KOPT-K1 (cell line): ENCODE measurements around the gene CRAMP1.
"Not testable (repeated sequence)": the region's sequence is repeated elsewhere in the genome, so short reads cannot be mapped to it uniquely, and the experiment has no call there.

Experiments used
- H3K27ac ChIP-seq: fragments of 200-600 bp; sonication (generic); 2 replicates; pipeline ENCODE4 v1.5.1; 2016; ENCODE audit warnings: antibody characterized with exemption, mild to moderate bottlenecking, low read depth, low read length; ENCODE audit not compliant: poor library complexity, severe bottlenecking
- H3K36me3 ChIP-seq: fragments of 200-600 bp; sonication (generic); 2 replicates; pipeline ENCODE4 v1.5.1; 2017; ENCODE audit warnings: antibody characterized with exemption, mild to moderate bottlenecking, low read length, moderate library complexity; ENCODE audit not compliant: insufficient read depth
- H3K9me3 ChIP-seq: fragments of 200-600 bp; sonication (generic); 2 replicates; pipeline ENCODE4 v1.5.1; 2017; ENCODE audit warnings: antibody characterized with exemption, low read length, mild to moderate bottlenecking; ENCODE audit not compliant: insufficient read depth, poor library complexity, severe bottlenecking

The CRAMP1 gene

DNA sequence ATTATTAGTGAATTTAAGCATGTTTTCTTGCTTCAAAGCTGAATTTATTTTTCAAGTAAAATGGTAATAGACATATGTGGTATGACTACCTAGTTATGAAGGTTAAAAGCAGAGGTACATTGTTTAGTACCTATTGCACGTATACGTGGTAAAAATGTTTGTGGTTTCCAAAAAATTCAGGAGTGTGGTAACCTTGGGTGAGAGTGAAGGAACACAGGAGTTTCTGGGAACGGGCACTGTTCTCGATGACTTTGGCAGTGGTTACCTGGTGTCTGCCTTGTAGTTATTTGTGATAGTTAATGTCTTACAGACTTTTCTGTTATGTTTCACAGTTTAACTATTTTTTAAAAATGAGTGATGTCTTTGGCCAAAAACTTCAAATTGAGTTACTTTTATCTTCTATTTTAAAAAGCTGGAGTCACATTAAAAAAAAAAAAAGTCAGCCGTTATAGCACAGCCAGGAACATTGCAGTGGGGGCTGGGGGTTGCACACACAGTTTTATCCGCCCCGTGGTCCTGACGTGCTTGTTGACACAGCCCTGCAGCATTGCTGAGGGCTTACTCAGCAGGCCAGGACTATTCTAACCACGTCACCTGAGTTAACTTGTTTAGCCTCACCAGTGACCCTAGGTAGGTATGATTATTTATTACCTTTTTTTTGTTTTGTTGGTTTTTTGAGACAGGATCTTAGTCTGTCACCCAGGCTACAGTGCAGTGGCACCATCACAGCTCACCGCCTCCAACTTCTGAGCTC lies 76.8 kb downstream of the CRAMP1 start:
- H3K9me3 ChIP-seq: no peaks in the 10 kb centered on the region
- peaks cover 98% of the 10 kb centered on the region for H3K36me3 ChIP-seq
- H3K27ac ChIP-seq: no peak overlapping the region

DNA sequence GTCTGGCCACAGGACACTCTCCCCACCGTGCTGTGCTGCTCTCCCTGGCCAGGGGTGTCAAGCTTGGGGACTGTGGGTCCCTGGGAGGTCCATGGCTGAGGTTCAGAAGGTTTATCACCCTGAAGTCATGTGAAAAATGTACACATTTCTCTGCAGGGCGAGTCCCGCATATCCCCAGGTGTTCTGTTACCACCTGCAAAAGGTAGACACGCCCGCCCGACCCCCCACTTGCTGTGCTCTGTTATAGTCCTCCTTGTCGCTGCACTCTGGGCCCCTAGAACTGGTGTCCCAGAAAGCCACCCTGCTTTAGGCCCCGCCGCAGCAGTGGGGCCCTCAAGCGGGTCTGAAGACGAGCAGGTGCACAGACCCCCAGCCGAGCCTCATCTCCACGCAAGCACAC lies 77.7 kb downstream of the CRAMP1 start:
- Histone ChIP-seq H3K27ac (no peak overlapping the region), H3K9me3 (no peaks in the 10 kb centered on the region), H3K36me3 (peaks cover 98% of the 10 kb centered on the region)

DNA sequence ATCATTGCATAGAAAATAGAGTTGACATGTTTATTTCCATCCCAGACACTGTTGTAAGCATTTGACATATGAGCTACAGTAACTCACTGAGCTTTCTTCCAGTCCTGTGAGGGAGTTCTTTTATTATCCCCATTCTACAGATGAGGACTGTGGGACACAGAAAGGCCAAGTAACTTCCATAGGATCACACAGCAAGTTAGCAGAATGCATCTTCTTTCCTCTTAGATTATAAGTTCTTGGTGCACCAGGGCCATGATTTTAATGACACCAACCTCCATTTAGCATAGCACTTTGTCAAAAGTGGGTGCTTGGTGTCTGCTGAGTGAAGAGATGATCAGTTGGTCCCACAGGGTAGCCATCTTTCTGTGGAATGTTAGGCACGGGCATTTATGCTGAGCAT lies 78.7 kb downstream of the CRAMP1 start:
- Histone ChIP-seq H3K9me3 (no peaks in the 10 kb centered on the region), H3K27ac (no peak overlapping the region), H3K36me3 (peaks cover 98% of the 10 kb centered on the region)

DNA sequence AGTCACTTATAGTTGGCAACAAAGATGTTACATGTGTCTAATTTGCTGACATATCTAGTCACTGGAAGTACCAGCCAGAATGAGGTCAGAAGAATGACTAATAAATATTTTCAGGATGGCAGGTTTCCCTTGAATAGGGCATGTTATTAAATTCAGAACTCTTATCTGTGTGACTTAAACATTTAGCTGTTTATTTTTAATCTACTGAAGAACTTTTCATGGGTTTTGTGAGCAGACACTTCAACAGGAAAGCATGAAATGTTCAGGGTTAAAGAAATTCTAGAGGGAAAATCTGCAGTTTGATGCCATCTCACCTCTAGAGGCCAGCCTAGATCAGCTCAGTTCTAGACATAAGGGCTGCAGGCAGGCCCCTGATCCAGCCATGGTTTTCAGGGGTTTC lies 79.1 kb downstream of the CRAMP1 start:
- H3K9me3 ChIP-seq: no peaks in the 10 kb centered on the region
- H3K27ac ChIP-seq: no peak overlapping the region
- H3K36me3 ChIP-seq: peaks cover 99% of the 10 kb centered on the region

DNA sequence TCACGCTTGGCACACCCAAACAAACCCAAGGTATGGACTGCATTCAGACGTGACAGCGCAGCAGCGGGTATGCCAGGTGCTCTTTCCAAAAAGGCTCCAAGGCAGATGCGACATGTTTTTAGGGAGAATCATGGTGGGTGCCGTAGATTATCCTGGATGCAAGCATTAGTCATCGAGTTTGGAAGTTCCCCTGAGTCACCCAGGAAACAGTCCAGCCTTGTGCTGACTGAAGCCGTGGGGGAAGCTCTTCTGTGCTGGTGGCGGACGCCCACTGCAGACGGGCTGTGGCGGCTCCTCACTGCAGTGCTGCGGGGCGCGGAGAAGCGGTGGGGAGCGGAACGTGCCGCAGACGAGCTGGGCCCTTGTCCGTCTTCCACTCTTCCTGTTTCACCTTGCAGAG lies 79.8 kb downstream of the CRAMP1 start:
- no peaks in the 10 kb centered on the region for H3K9me3 ChIP-seq
- no peak overlapping the region for H3K27ac ChIP-seq
- peaks cover 100% of the 10 kb centered on the region for H3K36me3 ChIP-seq

DNA sequence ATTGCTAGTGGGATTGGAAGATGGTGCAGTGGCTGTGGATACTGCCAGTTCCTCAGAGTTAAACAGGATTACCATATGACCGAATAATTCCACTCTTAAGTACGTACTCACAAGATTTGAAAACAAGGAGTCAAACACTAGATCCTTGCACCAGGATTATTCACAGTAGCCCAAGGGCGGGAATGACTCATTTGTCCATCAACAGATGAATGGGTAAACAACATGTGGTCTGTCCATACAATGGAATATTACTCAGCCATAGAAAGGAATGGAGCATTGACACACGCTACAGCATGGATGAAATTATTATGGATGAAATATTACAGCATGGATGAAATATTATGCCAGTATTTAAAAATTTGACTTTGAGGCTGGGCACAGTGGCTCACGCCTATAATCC lies 84.7 kb downstream of the CRAMP1 start:
- Histone ChIP-seq H3K9me3 (no peaks in the 10 kb centered on the region), H3K27ac (no peak overlapping the region), H3K36me3 (peaks cover 100% of the 10 kb centered on the region)

DNA sequence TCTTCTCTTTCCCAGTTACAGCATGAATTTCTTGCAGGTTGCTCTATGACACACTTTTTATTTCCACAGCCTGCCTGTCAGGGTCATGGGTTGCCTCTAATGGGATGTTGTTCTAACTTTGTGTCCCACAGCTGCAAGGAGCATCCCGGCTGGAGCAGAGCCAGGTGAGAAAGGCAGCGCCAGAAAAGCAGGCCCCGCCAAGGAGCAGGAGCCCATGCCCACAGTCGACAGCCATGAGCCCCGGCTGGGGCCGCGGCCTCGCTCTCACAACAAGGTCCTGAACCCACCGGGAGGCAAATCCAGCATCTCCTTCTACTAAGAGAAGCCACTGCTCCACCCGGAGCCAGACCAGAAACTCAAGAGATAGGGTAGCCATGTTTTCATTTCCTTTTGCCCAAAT lies 86.5 kb downstream of the CRAMP1 start:
- Histone ChIP-seq H3K27ac (no peak overlapping the region), H3K36me3 (peaks cover 99% of the 10 kb centered on the region), H3K9me3 (no peaks in the 10 kb centered on the region)

DNA sequence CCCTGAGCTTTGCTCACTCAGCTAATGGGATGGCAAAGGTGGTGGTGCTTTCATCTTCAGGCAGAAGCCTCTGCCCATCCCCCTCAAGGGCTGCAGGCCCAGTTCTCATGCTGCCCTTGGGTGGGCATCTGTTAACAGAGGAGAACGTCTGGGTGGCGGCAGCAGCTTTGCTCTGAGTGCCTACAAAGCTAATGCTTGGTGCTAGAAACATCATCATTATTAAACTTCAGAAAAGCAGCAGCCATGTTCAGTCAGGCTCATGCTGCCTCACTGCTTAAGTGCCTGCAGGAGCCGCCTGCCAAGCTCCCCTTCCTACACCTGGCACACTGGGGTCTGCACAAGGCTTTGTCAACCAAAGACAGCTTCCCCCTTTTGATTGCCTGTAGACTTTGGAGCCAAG lies 88.1 kb downstream of the CRAMP1 start:
- Histone ChIP-seq H3K36me3 (peaks cover 83% of the 10 kb centered on the region), H3K27ac (no peak overlapping the region), H3K9me3 (no peaks in the 10 kb centered on the region)

DNA sequence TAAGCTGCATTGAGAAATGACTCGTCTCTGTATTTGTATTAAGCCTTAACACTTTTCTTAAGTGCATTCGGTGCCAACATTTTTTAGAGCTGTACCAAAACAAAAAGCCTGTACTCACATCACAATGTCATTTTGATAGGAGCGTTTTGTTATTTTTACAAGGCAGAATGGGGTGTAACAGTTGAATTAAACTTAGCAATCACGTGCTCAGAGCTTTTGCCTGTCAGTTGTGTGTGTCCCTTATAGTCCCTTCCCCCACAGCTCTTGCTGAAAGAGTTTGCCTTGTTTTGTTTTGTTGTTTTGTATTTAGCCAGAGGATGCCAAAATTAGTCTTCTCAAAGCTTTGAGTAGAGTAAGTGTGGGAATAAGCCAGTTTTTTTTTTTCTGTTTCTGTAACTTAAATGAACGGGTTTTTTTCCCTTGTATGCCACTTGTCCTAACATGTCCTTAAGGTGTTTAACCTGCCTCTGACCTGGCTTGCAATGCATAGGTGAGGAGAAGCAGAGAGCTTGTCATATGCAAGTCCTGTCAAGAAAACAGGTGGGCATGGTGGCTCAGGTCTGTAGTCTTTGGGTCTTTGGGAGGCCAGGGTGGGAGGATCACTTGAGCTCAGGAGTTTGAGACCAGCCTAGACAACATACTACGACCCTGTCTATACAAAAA lies 89.2 kb downstream of the CRAMP1 start:
- H3K27ac ChIP-seq: no peak overlapping the region
- no peaks in the 10 kb centered on the region for H3K9me3 ChIP-seq
- peaks cover 72% of the 10 kb centered on the region for H3K36me3 ChIP-seq

DNA sequence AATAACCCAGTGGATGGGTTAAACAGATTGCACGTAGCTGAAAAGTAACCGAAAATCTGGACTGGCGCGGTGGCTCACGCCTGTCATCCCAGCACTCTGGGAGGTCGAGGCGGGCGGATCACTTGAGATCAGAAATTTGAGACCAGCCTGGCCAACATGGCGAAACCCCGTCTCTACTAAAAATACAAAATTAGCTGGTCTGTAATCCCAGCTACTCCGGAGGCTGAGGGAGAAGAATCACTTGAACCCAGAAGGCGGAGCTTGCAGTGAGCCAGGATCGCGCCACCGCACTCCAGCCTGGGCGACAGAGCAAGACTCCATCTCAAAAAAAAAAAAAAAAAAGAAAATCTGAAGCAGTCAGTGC lies 93.1 kb downstream of the CRAMP1 start:
- H3K27ac ChIP-seq: peak overlapping the region; percentile 71
- not testable (repeated sequence) for H3K9me3 ChIP-seq
- peaks cover 49% of the 10 kb centered on the region for H3K36me3 ChIP-seq

DNA sequence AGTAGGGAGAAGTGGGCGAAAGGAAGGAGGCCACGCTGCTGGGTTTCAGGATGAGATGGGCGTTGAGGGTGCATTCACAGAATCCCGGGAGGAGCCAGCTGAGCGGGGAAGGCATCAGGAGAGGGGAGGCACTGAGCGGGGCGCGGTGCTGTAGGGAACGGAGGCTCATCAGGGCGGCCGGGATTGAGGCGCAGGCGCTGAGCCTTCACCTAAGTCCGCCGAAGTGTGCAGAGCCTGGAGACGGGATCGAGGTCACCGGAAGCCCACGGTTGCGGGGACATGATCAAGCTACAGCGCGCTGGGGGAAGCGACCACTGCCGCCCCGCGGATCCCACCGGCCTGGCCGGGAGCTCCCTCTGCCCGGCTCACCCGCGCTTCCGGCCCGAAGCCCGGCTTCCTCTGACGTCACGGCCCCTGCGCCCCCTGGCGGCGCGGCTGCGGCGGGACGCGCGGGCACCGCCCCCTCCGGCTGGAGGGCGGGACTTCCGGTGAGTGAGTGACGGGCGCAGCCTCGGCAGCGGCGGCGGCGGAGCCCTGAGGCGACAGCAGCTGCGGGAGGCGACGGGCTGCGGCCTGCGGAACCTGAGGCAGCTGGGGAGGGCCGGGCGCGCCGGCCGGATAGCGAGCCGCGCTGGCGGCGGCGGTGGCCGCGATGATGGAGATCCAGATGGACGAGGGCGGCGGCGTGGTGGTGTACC lies 93.7 kb downstream of the CRAMP1 start, which contains the start of gene MAPK8IP3:
MAPK8IP3 (plus strand) TSS at position 508 of the 698 bp plus-strand sequence; CDS start at position 653, 145 bp downstream.
- no peaks in the 10 kb centered on the region for H3K9me3 ChIP-seq
- peaks cover 43% of the 10 kb centered on the region for H3K36me3 ChIP-seq
- peak within 1 kb of the TSS; percentile 71 for H3K27ac ChIP-seq

DNA sequence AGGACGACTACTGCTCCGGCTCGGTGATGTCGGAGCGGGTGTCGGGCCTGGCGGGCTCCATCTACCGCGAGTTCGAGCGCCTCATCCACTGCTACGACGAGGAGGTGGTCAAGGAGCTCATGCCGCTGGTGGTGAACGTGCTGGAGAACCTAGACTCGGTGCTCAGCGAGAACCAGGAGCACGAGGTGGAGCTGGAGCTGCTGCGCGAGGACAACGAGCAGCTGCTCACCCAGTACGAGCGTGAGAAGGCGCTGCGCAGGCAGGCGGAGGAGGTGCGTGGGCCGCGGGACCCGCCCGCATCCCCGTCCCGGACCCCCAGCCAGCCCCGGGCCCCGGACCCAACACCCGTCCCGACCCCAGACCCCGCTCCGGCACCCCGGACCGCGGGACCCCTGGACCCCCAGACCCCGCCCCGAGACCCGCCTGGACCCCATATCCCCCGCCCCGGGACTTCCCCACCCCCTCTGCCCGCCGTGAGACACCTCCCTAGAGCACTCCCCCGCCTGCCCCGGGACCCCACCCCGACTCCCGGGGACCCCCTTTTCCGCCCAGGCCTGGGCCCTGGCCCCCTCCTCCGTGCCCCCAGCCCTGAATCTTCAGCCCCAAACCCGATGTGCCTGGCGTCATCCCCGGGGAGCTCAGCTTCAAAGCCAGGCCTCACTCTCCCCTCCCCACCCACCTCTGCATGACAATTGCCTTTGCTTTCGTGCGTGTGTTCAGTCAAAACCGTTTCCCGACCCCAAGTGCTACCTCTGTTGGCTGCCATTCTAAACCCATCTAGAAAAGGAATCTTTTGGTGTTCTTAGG lies 94.4 kb downstream of the CRAMP1 start:
- H3K36me3 ChIP-seq: peaks cover 36% of the 10 kb centered on the region
- peak overlapping the region; percentile 71 for H3K27ac ChIP-seq
- H3K9me3 ChIP-seq: no peaks in the 10 kb centered on the region

DNA sequence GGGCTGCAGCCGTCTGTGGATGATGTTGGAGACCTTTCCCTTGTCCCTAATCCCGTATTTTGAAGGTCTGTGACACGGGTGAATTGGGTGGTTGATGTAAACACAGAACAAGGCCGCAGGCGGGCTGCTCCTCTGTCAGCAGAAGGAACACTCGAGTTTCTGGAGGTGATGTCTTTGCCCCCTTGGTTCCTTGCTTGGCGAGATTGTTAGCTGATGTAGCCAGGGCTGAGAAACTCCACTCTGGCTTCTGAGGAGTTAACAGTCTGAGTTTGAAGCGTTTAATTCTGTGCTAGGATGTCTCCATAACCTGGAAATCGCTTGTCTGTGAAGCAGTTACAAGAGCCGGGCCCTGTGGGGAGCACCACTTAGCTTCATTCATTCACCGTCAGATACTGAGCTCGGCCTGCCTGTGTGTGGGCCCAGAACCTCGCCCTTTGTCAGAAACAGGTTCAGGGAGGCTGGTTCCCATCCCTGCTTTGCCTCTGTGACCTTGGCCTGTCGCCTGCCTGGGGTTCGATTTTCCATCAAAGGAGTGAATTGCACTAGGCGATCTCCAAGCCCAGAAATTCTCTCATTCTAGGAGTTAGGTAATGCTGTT lies 95.1 kb downstream of the CRAMP1 start:
- Histone ChIP-seq H3K9me3 (no peaks in the 10 kb centered on the region), H3K36me3 (peaks cover 29% of the 10 kb centered on the region), H3K27ac (peak overlapping the region; percentile 71)

DNA sequence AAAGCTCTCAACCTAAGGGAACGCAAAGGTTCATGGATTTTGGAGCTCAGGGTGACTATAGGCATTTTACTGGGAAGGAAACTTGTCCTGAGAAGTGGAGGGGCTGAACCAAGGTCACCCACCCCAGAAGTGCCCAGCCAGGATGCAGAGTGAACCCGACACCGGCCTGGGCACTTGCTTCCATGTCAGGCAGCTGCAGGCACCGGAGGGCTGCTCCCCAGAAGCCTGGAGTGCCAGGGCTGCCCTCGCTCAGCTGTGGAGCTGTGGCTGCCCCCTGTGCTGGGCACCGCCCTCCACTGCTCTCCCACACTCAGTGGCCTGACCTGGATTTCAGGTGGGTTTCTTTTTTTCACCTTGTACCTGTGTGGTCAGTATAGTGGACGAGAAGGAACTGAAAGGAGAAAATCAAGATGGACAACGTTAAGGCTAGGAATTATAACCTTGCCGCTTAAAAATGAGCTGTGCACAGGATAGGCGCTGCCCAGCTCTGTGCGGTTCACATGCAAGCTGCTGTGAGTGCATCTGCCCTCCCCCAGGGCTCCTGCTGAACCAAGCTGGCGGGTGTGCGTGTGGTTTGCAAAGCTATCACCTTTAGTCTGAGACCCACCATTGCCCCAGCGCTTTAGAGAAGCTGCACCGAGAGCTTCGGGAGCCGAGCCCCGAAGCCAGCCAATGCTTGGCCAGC lies 96.1 kb downstream of the CRAMP1 start:
- Histone ChIP-seq H3K27ac (no peak overlapping the region), H3K9me3 (no peaks in the 10 kb centered on the region), H3K36me3 (peaks cover 26% of the 10 kb centered on the region)
